Vagina (tissue), 2 donors: ENCODE results near the gene RASD1. TPM values are rescaled to one million over a fixed set of nuclear protein-coding genes. Genes with fewer than 3 reads are reported as not detected.

Source experiments
- DNase-seq, 2 donors: peaks; one replicate each; pipeline ENCODE4 v3.0.0-alpha.2; 2017; ENCODE audit errors: extremely low spot score in 2 of 2
- H3K27ac ChIP-seq: fragments of 200-600 bp; sonication (generic); one replicate; pipeline ENCODE4 v1.5.1; 2019
- H3K27me3 ChIP-seq: fragments of 200-600 bp; sonication (generic); one replicate; pipeline ENCODE4 v1.5.1; 2019
- H3K36me3 ChIP-seq, 2 donors: fragments of 200-600 bp; sonication (generic); one replicate each; pipeline ENCODE4 v1.5.1; 2017 to 2019
- H3K4me1 ChIP-seq: fragments of 200-600 bp; sonication (generic); one replicate; pipeline ENCODE4 v1.5.1; 2019
- H3K4me3 ChIP-seq, 2 donors: fragments of 200-600 bp; sonication (generic); 1 replicate in 1 of 2; 2 replicates in 1 of 2; pipeline ENCODE4 v1.5.1; 2016 to 2019
- H3K9me3 ChIP-seq: fragments of 200-600 bp; sonication (generic); one replicate; pipeline ENCODE4 v1.5.1; 2019
- POLR2A ChIP-seq, 2 donors: fragments of 450-650 bp; IDR thresholded peaks; one replicate each; pipeline ENCODE4 v1.6.1; 2017; ENCODE audit warnings: antibody characterized with exemption in 2 of 2, mild to moderate bottlenecking in 2 of 2, moderate library complexity in 2 of 2
- POLR2AphosphoS5 ChIP-seq, 2 donors: sonication (generic); formaldehyde crosslinking; IDR thresholded peaks; one replicate each; pipeline ENCODE4 v1.9.0; 2017; ENCODE audit warnings: antibody characterized with exemption in 2 of 2, mild to moderate bottlenecking in 2 of 2, low read depth in 1 of 2; ENCODE audit not compliant: insufficient read depth in 1 of 2
- intact Hi-C: fragments of 100-400 bp; cut with DNase I; formaldehyde crosslinking; loops from one replicate; pipeline ENCODE4 v1.15.1; 2023
- total RNA-seq: library from RNA; depleted of rRNA; stranded (reverse); fragments of >200 nt; gene quantifications from one replicate; pipeline ENCODE4 v1.2.3, GENCODE V29; 2016
- TF ChIP-seq, protein P1 (sequence below), 3 experiments: fragments of 450-650 bp in 2 of 3; fragments of 200-600 bp in 1 of 3; sonication (generic) in 1 of 3; IDR thresholded peaks; one replicate each; pipeline ENCODE4 v1.5.1; 2017 to 2019; ENCODE audit warnings: antibody characterized with exemption in 3 of 3, mild to moderate bottlenecking in 2 of 3, moderate library complexity in 2 of 3

Gene RASD1
- total RNA-seq, 1 donor from 2014 or later, result 227 TPM

DNA sequence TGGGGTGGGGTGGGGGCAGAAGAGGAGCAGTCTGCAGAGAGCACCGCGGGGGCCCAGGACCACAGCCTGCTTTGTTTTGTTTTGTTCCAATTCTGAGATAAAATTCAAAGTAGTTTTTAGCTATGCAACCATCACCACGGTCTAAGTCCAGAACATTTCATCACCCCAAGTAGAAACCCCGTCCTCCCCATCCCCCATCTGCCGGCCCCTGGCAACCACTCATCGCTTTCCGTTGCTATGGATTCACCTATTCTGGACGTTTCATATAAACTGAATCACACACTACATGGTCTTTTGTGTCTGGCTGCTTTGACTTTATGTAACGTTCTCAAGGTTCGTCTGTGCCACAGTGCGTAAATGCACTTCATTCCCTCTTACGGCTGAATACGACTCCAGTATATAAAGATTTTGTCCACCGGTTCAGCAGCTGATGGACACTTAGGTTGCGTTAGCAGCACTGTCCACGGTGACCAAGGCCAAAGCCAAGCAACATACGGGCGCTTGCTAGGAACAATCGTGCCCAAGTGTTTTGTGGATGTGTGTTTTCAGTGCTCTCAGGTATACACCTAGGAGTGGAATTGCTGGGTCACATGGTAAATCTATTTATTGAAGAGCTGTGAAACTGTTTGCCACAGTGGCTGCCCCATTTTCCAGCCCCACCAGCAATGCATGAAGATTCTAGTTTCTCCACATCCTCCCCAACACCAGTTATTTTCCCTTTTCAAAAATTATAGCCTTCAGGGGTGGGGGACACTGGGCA is 27.7 kb upstream of the RASD1 start:
- DNase-seq, result no peak
- Histone ChIP-seq H3K9me3 (no peaks in the 10 kb centered on the region), H3K36me3 (peaks cover 0 to 5% of the 10 kb centered on the region in 2 donors), H3K4me1 (peaks cover 8% of the 10 kb centered on the region), H3K27ac (no peak overlapping the region), H3K4me3 (no peak overlapping the region), H3K27me3 (no peaks in the 10 kb centered on the region)
- intact Hi-C loops, result no loop called here
- TF ChIP-seq, protein P1, sequence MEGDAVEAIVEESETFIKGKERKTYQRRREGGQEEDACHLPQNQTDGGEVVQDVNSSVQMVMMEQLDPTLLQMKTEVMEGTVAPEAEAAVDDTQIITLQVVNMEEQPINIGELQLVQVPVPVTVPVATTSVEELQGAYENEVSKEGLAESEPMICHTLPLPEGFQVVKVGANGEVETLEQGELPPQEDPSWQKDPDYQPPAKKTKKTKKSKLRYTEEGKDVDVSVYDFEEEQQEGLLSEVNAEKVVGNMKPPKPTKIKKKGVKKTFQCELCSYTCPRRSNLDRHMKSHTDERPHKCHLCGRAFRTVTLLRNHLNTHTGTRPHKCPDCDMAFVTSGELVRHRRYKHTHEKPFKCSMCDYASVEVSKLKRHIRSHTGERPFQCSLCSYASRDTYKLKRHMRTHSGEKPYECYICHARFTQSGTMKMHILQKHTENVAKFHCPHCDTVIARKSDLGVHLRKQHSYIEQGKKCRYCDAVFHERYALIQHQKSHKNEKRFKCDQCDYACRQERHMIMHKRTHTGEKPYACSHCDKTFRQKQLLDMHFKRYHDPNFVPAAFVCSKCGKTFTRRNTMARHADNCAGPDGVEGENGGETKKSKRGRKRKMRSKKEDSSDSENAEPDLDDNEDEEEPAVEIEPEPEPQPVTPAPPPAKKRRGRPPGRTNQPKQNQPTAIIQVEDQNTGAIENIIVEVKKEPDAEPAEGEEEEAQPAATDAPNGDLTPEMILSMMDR (IDR thresholded peaks at IDR 0.05), result no peak

- Histone ChIP-seq H3K27me3 (no peaks in the 10 kb centered on the region), H3K4me1 (peaks cover 8% of the 10 kb centered on the region), H3K9me3 (no peaks in the 10 kb centered on the region), H3K4me3 (no peak overlapping the region), H3K27ac (no peak overlapping the region), H3K36me3 (peaks cover 0 to 5% of the 10 kb centered on the region in 2 donors)
- DNase-seq, result no peak
- intact Hi-C loops, result no loop called here
- TF ChIP-seq POLR2A (IDR thresholded peaks at IDR 0.05) (no peak), POLR2AphosphoS5 (IDR thresholded peaks at IDR 0.05; ENCODE audit: insufficient read depth in 1 of 2, low read depth in 1 of 2) (no peak)
- TF ChIP-seq, protein P1 (IDR thresholded peaks at IDR 0.05), result no peak
Measured at GRCh38 chr17:17523001-17523730, 27.0 kb upstream of the RASD1 start.

DNA sequence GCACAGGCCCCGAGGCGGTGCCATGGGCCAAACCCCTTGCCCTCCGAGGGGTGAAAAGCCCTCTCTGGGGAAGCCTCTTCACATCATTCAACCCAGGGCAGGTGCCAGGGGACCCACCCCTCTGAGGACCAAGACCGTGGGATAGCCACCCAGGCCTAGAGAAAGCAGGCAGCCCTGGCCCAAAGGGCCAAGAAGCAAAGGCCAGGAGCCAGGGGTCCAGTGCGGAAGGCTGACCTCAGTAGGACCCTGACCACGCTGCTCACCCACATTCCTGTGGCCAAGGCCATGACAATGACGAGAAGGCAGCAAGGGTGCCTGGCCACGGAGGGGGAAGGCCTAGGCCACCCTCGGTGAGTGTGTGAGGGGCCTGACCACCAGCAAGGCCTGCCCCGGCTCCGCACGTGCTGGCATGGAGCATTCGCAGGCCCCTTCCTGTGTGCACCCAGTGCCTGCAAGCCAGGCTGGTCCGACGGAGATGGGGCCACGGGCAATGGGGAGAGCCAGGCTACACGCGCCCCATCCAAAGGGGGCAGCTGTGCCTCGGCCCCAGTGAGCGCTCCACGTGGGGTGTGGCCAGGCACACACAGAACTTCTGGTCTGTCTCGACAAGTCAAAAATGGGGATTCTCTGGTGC is 24.5 kb upstream of the RASD1 start:
- Histone ChIP-seq H3K27me3 (no peaks in the 10 kb centered on the region), H3K36me3 (peaks cover 0 to 5% of the 10 kb centered on the region in 2 donors), H3K4me1 (no peaks in the 10 kb centered on the region), H3K27ac (no peak overlapping the region), H3K4me3 (no peak overlapping the region), H3K9me3 (no peaks in the 10 kb centered on the region)
- no peak for TF ChIP-seq POLR2A (IDR thresholded peaks at IDR 0.05)
- no peak for TF ChIP-seq POLR2AphosphoS5 (IDR thresholded peaks at IDR 0.05; ENCODE audit: insufficient read depth in 1 of 2, low read depth in 1 of 2)
- TF ChIP-seq, protein P1 (IDR thresholded peaks at IDR 0.05), result no peak
- no peak for DNase-seq
- intact Hi-C loops, result no loop called here

- Histone ChIP-seq H3K27me3 (no peaks in the 10 kb centered on the region), H3K4me3 (no peak overlapping the region)
- intact Hi-C loops, result no loop called here
Measured at GRCh38 chr17:17519886-17520285, 23.7 kb upstream of the RASD1 start.

More at GRCh38 chr17:17519886-17520285, 23.7 kb upstream of the RASD1 start:
- H3K27ac ChIP-seq, result no peak overlapping the region
- H3K36me3 ChIP-seq, result peaks cover 0 to 5% of the 10 kb centered on the region in 2 donors
- DNase-seq, result no peak
- H3K9me3 ChIP-seq, result no peaks in the 10 kb centered on the region
- TF ChIP-seq, protein P1 (IDR thresholded peaks at IDR 0.05), result no peak
- TF ChIP-seq POLR2A (IDR thresholded peaks at IDR 0.05) (no peak), POLR2AphosphoS5 (IDR thresholded peaks at IDR 0.05; ENCODE audit: insufficient read depth in 1 of 2, low read depth in 1 of 2) (no peak)
- H3K4me1 ChIP-seq, result no peaks in the 10 kb centered on the region
